ENCODE measurements around the gene UBE3D. TPM values are rescaled to one million over a fixed set of nuclear protein-coding genes. Genes with fewer than 3 reads are reported as not detected.
A peak's percentile ranks its signal among the peaks of the same experiment; 100 is the strongest.
"Not testable (repeated sequence)": the region's sequence is repeated elsewhere in the genome, so short reads cannot be mapped to it uniquely, and the experiment has no call there.

Gene UBE3D
- total RNA-seq, 1 experiment from 2014 or later: 8.0 TPM

DNA sequence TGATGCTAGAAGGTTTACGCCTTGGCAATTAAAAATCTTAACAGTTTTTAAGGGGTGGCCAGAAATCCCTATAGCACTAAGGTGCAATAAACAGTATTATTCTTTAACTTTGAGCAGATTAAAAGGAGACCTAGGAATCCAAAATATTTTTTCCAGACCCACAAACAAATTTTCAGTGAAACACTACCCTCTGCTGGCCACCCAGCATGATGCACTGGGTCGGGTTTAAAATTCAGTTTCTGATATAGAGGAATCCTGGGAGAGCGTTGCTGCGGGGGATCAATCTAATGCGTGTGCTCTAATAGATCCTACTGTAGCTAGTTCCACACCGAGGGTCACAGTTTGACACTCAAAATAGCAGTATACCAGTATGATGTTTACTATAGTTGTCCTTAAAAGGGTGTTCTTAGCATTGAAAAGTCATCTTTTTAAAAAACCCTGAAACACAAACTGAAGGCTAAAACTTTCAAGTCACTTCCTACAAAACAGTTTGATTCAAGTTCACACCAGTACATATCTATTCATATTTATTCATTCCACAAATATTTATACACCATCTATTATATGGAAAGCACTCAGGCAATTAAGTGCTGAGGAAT lies 10.2 kb downstream of the UBE3D start:
- peak; percentile 48 for DNase-seq (ENCODE audit: low read depth)

DNA sequence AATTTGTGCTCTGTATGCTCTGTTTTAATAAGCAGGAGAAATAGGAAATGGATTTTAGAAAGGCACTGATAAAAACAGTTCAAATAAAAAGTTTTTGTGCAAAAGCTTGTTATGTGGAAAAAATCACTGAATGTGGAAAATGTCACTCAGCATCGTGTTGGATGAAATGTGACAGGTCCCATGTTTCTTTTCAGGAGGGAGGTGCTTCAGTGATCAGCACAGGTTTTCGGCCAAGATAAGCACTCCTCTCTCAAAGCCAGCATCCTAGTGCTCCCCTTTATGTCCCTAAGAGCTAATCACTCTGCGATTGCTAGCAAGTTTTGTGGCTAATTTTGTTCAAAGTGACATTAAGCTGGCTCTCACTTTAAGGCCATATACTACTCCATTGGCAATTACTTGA lies 12.0 kb downstream of the UBE3D start:
- no peak for DNase-seq (ENCODE audit: low read depth)

DNA sequence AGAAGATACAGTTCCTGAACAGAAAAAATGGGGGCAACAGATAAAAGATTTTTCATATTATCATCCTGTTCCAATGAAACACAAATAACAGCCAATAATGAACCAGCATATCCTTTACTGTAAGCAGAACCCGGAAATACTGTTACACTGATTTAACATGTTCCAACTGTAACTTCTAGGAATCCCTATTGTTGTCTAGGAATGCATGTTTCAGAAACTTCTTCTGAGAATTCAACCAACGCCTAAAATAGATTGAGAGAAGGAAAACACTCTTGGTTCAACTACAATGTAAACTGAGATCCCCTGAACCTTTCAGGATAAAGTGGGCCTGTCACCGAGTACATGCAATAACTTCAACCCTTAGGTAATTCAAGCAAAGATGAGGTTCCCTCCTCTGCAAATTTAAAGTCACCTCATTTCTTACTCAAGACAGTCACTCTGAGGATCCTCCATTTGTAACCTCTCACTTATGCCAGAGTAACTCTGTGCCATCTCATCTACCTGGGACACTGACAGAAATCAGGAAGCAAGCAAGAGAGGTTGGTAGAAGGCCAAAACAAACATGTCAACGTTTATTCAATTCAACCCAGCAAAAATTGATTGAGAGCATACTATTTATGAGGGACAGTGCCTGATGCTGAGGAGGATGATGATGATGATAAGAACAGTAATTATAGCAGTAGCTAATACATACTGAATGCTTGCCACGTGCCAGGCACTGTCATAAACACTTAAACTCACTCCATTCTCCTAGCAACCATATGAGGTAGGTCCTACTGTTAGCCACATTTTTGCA lies 14.1 kb downstream of the UBE3D start:
- DNase-seq (ENCODE audit: low read depth): no peak

DNA sequence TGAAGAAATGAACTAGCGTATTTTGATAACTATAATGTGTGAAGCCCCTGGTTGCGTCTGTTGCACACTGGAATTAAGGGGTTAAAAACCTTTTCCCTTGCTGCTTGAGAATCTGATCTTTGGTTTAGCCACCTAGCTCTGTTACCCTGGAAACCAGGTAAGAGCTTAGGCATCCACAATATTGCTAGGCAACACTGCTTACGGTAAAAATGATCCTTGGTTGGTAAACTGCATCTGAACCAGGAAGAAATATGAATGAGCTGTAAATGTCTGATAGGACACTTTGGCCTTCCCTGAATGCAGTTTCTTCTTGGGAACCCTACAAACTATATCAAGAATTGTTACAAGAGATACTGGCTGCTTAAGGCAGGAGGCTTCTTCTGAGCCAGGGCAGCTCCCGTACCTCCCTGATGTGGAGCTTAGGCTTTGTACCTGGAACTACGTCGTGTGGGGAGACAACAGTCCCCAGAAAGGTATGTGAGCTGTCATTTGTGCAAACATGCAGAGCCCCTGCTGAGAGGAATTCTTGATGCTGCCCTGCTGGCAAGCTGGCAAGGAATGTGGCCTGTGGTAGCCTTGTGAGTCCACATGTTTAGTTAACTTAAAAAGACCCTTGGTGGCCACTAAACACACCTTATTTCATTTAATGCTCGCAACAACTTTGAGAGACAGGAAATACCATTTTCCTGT lies 18.4 kb downstream of the UBE3D start:
- DNase-seq (ENCODE audit: low read depth): no peak

DNA sequence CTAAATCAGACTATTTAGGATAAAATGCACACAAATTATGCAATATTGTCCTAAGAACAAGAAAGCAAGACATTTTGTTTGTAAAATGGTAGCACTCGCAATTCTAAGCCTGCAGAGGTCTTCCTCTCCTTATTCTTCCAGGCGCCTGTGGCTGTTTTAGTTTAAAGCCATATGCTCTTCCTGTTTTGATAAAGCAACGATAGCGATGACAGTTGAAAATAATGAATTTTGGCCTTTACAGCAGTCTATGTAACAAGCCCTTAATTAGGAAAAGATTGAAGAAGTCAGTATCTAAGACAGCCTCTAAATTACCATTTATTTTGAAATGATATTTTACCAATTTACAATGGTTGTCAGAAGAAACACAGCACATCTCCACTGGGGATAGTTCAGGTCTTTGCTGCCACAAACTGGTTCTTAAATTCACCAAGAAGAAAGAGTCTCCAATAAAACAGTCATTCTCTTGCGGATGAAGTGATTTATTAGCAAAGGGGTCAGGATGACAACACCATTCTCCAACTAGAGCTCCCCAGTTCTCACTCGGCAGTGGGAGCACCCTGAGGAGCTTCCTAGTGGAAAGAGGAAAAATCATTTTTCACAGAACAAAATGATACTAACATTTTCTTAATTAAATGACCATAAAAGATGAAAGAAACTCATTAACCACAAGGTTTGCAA lies 21.4 kb downstream of the UBE3D start:
- no peak for DNase-seq (ENCODE audit: low read depth)

DNA sequence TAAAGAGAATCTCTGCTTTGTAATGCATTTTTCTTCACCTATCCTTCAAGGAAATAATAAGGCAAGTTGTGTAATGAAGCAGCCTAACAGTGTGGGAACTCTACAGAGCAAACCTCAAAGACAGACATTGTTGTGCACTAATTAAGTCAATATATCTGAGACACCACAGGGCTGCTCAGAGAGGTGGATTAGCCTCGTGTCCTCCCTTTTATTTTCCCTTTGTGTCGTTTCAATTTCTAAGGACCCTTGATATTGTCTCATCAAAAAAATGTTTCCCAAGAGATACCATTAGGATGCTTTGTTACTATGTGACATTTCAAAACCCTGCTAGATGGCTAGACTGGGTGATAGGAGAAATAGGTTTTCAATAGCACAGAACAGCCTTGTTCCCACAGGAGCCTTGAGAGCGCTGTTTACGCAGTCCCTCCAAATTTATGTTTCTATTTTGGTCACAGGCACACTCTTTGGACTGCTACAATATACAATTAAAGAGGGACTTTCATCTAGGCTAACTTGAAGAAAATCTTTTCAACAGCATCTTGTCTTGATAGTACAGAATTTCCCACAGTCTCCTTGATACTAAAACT lies 23.1 kb downstream of the UBE3D start:
- no peak for DNase-seq (ENCODE audit: low read depth)

DNA sequence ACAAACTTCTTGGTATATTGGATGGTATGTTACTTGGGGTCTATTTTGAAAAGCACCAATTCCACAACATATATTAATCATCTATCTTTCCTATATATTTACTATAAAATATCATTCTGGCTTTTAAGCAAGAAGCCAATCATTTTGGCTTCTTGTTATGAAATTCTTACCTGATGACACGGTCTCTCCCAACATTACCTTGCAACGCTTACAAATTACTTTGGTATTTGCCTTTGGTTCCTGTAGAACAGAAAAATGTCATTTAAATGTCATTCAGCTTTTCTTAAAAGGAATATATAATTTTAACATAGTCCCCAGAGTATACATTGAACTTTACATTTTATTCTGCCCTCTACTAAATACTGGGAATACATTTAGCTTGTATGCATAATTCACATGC lies 27.4 kb downstream of the UBE3D start:
- DNase-seq (ENCODE audit: low read depth): no peak

DNA sequence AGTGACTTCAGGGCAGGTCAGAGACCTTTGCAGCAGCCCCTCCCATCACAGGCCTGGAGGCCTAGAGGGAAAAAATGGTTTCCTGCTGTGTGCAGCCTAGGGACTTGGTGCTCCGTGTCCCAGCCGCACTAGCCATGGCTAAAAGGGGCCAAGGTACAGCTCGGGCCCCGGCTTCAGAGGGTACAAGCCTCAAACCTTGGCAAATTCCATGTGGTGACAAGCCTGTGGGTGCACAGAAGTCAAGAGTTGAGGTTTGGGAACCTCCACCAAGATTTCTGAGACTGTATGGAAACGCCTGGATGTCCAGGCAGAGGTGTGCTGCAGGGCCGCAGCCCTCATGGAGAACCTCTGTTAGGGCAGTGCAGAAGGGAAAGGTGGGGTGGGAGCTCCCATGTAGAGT lies 34.0 kb downstream of the UBE3D start:
- DNase-seq (ENCODE audit: low read depth): no peak

DNA sequence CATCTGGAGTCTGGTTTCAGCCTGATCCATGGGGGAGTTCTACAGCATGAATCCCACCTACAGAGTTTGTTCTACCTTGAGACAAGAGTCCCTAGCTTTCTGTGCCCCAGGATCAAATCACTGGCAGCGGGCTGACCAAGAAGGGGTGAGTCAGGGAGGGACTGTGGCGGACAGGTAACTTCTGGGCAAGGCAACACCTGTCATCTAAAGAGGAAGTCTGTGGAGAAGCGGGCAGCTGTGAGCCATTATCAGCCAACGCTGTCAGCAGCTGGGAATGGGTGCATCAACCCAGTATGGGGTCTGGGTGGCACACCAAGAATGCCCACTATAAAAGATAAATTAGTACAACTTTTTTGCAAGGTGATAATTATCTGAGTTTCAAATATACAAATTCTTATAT lies 45.9 kb downstream of the UBE3D start:
- no peak for DNase-seq (ENCODE audit: low read depth)

DNA sequence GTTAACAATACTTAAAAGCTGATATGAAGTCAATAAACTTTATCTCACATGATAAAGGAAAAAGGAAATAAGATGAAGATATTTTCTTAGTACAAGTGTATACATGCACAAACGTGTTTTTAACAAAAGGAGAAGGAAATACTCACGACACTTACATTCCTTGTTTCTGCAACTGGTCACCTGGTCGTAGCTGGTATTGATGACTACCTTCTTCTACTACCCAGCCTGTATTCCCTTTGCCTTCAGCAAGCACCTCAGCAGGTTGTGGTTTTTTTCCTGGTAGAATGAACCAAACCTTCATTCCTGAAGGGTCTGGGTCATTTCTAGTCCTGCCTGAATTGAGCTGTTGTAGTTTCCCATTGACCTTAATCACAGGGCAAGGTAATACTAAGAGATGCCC lies 54.5 kb downstream of the UBE3D start:
- DNase-seq (ENCODE audit: low read depth): not testable (repeated sequence)

DNA sequence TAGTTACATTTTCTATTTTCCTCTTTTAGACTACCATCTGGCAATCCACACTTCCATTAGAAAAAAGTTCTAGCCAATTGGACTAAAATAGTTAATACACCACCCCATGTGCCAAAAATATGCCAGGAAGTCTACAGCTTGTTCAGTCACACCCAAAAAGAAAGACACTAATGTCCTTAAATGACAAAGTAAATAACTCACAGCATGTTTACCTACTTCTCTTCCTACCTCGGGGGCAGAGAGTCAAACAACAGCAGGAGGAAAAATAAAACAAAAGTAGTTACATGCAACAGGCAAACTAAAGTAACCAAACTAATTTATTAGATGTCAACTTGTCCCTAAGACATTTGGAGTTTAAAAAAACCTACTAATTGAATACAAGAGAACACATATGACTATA lies 57.0 kb downstream of the UBE3D start:
- DNase-seq (ENCODE audit: low read depth): no peak

DNA sequence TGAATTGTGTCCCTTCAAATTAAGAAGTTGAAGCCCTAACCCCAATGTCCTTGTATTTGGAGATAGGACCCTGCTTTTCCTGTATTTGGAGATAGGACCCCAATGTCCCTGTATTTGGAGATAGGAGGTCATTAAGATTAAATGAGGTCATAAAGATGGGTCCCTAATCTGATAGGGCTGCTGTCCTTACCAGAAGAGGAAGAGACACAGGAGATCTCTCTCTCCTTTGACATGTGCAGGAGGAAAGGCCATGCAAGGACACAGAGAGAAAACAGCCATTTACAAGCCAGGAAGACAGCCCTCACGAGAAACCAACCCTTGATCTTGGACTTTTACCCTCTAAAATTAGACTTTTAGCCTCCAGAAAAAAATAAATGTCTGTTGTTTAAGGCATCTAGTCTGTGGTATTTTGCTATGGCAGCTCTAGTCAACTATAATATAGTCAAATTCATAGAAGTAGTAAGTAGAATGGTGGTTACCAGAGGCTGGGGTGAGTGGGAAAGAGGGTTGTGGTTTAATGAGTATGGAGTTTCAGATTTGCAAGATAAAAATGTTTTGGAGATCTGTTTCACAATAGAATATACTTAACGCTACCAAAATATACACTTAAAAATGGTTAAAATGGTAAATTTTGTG lies 59.3 kb downstream of the UBE3D start:
- DNase-seq (ENCODE audit: low read depth): no peak

DNA sequence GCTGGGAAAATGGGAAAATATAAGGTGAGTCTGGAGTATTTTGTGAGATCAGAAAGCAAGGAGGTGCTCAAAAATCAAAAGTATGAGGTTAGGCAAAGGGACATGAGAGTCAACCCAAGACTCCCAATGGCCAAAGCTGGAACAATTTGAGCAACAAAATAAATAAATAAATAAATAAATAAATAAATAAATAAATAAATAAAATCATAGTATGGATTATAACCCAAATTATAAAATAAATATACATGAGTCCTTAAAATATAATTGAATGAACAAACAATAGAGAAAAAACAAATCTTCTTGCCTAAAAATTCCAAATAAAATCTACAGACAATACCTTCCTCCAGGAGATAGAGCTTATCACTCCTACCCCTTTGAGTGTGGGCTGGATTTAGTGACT lies 69.5 kb downstream of the UBE3D start:
- no peak for DNase-seq (ENCODE audit: low read depth)

DNA sequence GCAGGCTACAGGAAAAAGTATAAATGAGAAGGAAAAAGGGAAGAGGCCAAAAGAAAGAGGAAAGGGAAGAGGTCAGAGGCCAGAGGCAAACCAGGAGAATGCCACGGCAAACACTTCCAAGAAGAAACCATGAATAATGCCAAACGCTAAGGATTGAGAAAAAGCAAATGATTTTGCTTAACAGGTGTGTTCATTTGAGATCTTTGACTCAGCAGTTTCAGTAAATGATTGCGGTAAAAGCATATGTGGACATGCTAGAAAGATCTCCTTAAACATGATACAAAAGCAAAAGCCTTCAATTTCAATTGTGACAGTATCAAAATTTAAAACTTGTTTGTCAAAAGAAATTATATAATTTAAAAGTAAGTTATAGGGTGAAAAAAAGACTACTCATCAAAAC lies 70.6 kb downstream of the UBE3D start:
- DNase-seq (ENCODE audit: low read depth): no peak

DNA sequence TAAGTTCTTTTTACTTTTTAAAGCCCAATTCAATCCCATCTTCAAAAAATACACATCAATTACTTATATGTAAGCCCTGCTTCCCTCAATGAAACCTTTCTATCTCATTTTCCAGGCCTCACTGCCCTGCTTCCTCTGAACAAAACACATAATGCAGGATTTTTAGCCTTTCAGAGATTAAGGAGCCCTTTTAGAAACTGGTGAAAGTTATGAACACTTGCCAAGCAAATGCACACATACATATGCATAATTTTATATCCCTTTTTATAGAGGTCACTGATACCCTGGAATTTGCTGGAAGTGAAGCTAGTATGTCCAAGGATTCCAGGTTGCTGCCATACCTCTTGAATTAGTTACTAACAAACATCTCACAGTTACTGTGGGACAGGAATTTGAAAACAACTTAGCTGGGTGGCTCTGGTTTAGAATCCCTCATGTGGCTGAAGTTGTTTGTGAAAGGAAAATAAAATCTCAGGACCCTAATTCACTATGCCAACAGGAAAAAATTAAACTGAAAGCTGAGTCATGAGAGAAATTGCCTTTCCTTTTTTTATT lies 75.8 kb downstream of the UBE3D start:
- DNase-seq (ENCODE audit: low read depth): no peak

DNA sequence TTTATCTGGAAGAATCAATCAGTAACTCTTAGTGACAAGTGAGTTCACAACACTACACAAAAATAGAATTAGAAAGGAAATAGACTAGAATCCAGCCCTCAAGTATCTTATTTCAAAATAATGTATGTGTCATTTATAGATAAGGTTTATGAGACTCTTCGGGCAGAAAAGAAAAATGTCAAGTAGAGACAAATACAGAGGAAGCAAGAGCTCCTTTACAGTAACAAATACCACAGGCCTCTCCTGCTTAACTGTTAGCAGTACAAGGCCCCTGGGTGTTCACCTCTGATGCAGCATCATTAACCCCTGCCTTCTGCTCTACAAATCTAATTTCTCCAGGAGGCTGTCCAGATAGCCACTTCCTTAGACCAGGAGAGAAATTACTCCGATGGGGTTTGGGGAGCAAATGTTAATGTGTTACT lies 76.7 kb downstream of the UBE3D start:
- DNase-seq (ENCODE audit: low read depth): peak; percentile 11

DNA sequence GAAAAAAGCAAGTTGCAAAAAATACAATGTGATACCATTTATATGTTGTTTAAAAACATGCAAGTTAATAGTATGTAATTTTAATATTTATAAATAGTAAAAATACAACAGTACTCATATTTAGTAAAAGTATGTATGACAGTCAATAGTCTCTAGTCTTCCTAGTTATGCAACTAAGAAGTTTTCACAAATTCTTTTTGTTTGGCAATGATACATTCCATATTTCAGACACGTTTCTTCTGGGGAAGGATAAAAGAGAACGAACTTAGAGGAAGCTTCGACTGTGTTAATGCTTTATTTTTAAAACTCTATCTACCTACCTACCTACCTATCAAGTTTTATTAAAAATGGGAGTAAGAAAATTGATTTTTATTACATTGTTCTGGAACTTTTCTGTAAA lies 77.7 kb downstream of the UBE3D start:
- no peak for DNase-seq (ENCODE audit: low read depth)

DNA sequence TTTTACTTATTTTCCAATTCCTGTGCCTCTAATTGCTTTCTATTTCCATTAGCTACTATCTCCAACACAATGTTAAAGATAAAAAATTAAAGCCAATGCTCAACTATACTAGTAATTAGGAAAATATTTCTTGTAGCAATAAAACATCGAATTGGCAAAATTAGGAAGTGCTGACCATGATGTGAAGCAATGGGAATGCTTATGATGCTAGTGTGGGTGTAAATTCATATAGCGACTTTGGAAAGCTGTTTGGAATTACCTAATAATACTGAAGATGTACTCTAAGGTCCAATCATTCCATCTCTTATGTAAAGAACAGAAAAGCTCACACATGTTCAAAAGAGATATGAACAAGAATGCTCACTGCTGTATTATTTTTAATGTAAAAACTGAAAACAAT lies 78.2 kb downstream of the UBE3D start:
- DNase-seq (ENCODE audit: low read depth): no peak

DNA sequence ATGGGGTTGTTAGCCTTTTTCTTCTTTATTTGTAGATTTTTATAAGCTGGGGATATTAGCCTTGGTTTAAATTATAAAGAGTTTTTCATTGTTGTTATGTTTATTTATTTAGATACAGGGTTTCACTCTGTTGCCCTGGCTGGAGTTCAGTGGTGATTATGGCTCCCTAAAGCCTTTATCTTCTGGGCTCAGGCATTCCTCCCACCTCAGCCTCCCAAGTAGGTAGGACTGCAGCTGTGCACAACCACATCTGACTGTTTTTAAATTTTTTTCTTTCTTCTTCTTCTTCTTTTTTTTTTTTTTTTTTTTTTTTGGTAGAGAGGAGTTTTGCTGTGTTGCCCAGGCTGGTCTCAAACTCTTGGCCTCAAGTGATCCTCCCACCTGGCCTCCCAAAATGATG lies 80.9 kb downstream of the UBE3D start:
- no peak for DNase-seq (ENCODE audit: low read depth)

DNA sequence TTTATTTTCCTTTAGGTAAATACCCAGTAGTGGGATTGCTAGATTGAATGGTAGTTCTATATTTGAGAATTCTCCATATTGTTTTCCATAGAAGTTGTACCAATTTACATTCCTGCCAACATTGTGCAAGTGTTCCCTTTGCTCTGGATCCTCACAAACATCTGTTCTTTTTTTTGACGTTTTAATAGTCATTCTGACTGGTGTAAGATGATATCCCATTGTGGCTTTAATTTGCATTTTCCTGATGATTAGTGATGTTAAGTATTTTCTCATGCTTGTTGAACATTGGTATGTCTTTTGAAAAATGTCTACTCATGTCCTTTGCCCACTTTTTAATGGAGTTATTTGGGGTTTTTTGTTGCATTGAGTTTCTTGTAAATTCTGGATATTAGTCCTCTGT lies 85.6 kb downstream of the UBE3D start:
- peak; percentile 62 for DNase-seq (ENCODE audit: low read depth)

DNA sequence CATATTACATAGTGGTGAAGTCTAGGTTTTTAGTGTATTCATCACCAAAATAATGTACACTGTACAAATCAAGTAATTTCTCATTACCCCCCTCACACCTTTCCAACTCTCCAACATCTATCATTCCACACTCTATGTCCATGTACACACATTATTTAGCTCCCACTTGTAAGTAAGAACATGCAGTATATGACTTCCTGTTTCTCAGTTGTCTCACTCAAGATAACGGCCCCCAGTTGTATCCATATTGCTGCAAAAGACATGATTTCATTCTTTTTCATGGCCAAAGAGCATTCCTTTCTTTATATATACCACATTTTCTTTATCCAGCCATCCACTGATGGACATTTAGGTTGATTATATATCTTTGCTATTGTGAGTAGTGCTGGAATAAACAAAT lies 86.0 kb downstream of the UBE3D start:
- DNase-seq (ENCODE audit: low read depth): no peak
